ENCODE data around the gene TUBGCP6.

Gene TUBGCP6

GRCh38 chr22:50267591-50268390 lies 23.0 kb upstream of the TUBGCP6 start:
- in situ Hi-C loops (cut with MboI; ENCODE audit: low sequenced_read_pairs): loop anchor here (10.0 kb wide), 1 partner anchor 227 kb away; no protein-coding TSS in a partner anchor

- in situ Hi-C loops (cut with MboI; ENCODE audit: low sequenced_read_pairs): loop anchor here (10.0 kb wide), 1 partner anchor 228 kb away; no protein-coding TSS in a partner anchor
These were observed 22.2 kb upstream of the TUBGCP6 start for GRCh38 chr22:50266994-50267393.

- in situ Hi-C loops (cut with MboI; ENCODE audit: low sequenced_read_pairs): loop anchor here (10.0 kb wide), 1 partner anchor 230 kb away; no protein-coding TSS in a partner anchor
These were observed 20.3 kb upstream of the TUBGCP6 start for GRCh38 chr22:50264946-50265669.

- in situ Hi-C loops (cut with MboI; ENCODE audit: low sequenced_read_pairs): loop anchor here (10.0 kb wide), 1 partner anchor 231 kb away; no protein-coding TSS in a partner anchor
These were observed 19.4 kb upstream of the TUBGCP6 start for GRCh38 chr22:50264104-50264745.

- in situ Hi-C loops (cut with MboI; ENCODE audit: low sequenced_read_pairs): loop anchor here (10.0 kb wide), 1 partner anchor 232 kb away; no protein-coding TSS in a partner anchor
These were observed 18.3 kb upstream of the TUBGCP6 start for GRCh38 chr22:50262973-50263617.

GRCh38 chr22:50262460-50262911 lies 17.7 kb upstream of the TUBGCP6 start:
- in situ Hi-C loops (cut with MboI; ENCODE audit: low sequenced_read_pairs): loop anchor here (10.0 kb wide), 1 partner anchor 232 kb away; no protein-coding TSS in a partner anchor

GRCh38 chr22:50261615-50262459 lies 17.0 kb upstream of the TUBGCP6 start, which contains the start of gene MAPK12:
Gene MAPK12, minus strand, starts transcription at chr22:50261683. Its CDS starts 174 bp downstream, at chr22:50261509.
- in situ Hi-C loops (cut with MboI; ENCODE audit: low sequenced_read_pairs): loop anchor here (10.0 kb wide), 1 partner anchor 233 kb away; no protein-coding TSS in a partner anchor

GRCh38 chr22:50260801-50261614 lies 16.2 kb upstream of the TUBGCP6 start:
- in situ Hi-C loops (cut with MboI; ENCODE audit: low sequenced_read_pairs): loop anchor here (10.0 kb wide), 1 partner anchor 234 kb away; no protein-coding TSS in a partner anchor

GRCh38 chr22:50260434-50260800 lies 15.6 kb upstream of the TUBGCP6 start:
- in situ Hi-C loops (cut with MboI; ENCODE audit: low sequenced_read_pairs): loop anchor here (10.0 kb wide), 1 partner anchor 234 kb away; no protein-coding TSS in a partner anchor

GRCh38 chr22:50259302-50259701 lies 14.5 kb upstream of the TUBGCP6 start:
- in situ Hi-C loops (cut with MboI; ENCODE audit: low sequenced_read_pairs): no loop called here

- in situ Hi-C loops (cut with MboI; ENCODE audit: low sequenced_read_pairs): no loop called here
These were observed 13.8 kb upstream of the TUBGCP6 start for GRCh38 chr22:50258361-50259292.

- in situ Hi-C loops (cut with MboI; ENCODE audit: low sequenced_read_pairs): no loop called here
These were observed 12.9 kb upstream of the TUBGCP6 start for GRCh38 chr22:50257451-50258360.

GRCh38 chr22:50257041-50257440 lies 12.2 kb upstream of the TUBGCP6 start:
- in situ Hi-C loops (cut with MboI; ENCODE audit: low sequenced_read_pairs): no loop called here

GRCh38 chr22:50256258-50256862 lies 11.5 kb upstream of the TUBGCP6 start:
- in situ Hi-C loops (cut with MboI; ENCODE audit: low sequenced_read_pairs): no loop called here

- in situ Hi-C loops (cut with MboI; ENCODE audit: low sequenced_read_pairs): no loop called here
These were observed 10.8 kb upstream of the TUBGCP6 start for GRCh38 chr22:50255607-50256006.

- in situ Hi-C loops (cut with MboI; ENCODE audit: low sequenced_read_pairs): no loop called here
These were observed 10.3 kb upstream of the TUBGCP6 start for GRCh38 chr22:50255099-50255498.
